Neural cell (in vitro differentiated cells): ENCODE measurements around the gene ZNF324. TPM values are rescaled to one million over a fixed set of nuclear protein-coding genes. Genes with fewer than 3 reads are reported as not detected.

Experiments
- H2AFZ ChIP-seq: fragments of 200-600, 300-800 bp; sonication (generic), shearing (Covaris generic); 2 replicates; pipeline ENCODE4 v1.6.0; 2014; ENCODE audit warnings: low read depth, mild to moderate bottlenecking, antibody characterized with exemption, low read length, moderate library complexity
- H3F3A ChIP-seq: fragments of 200-600 bp; shearing (Covaris generic); 2 replicates; pipeline ENCODE4 v1.6.1; 2016; ENCODE audit warnings: mild to moderate bottlenecking, moderate library complexity, mixed read lengths, antibody characterized with exemption, low read length; ENCODE audit not compliant: insufficient read depth, poor library complexity, severe bottlenecking
- H3K27ac ChIP-seq: fragments of 200-600, 300-800 bp; sonication (generic), shearing (Covaris generic); 2 replicates; pipeline ENCODE4 v1.5.1; 2014; ENCODE audit warnings: mild to moderate bottlenecking, low read length, moderate library complexity
- H3K27me3 ChIP-seq: fragments of 300-800, 200-600 bp; sonication (generic), shearing (Covaris generic); 2 replicates; pipeline ENCODE4 v1.6.0; 2014; ENCODE audit warnings: mild to moderate bottlenecking, low read depth, low read length, moderate library complexity; ENCODE audit not compliant: insufficient read depth
- H3K36me3 ChIP-seq: fragments of 300-800, 200-600 bp; sonication (generic), shearing (Covaris generic); 2 replicates; pipeline ENCODE4 v1.5.1; 2014; ENCODE audit warnings: mild to moderate bottlenecking, antibody characterized with exemption, low read length, moderate library complexity; ENCODE audit not compliant: insufficient read depth
- H3K4me2 ChIP-seq: fragments of 300-800, 200-600 bp; sonication (generic), shearing (Covaris generic); 2 replicates; pipeline ENCODE4 v1.6.0; 2014; ENCODE audit warnings: mild to moderate bottlenecking, low read length
- H3K4me3 ChIP-seq: fragments of 300-800, 200-600 bp; sonication (generic), shearing (Covaris generic); 2 replicates; pipeline ENCODE4 v1.5.1; 2014; ENCODE audit warnings: mild to moderate bottlenecking, low read length, moderate library complexity
- H3K79me2 ChIP-seq: fragments of 200-600 bp; shearing (Covaris generic); replicated peaks from 2 replicates; pipeline ENCODE4 v1.6.0; 2014; ENCODE audit warnings: mild to moderate bottlenecking, low read length, moderate library complexity; ENCODE audit not compliant: insufficient read depth
- H3K9ac ChIP-seq: fragments of 300-800, 200-600 bp; sonication (generic), shearing (Covaris generic); 2 replicates; pipeline ENCODE4 v1.6.1; 2016; ENCODE audit warnings: mild to moderate bottlenecking, low read length, mixed read lengths
- H3K9me2 ChIP-seq: fragments of 200-600 bp; shearing (Covaris generic); 2 replicates; pipeline ENCODE4 v1.6.1; 2016; ENCODE audit warnings: mild to moderate bottlenecking, low read length, mixed read lengths; ENCODE audit not compliant: insufficient read depth
- H3K9me3 ChIP-seq: fragments of 200-600, 300-800 bp; sonication (generic), shearing (Covaris generic); 2 replicates; pipeline ENCODE4 v1.6.1; 2016; ENCODE audit warnings: mild to moderate bottlenecking, mixed run types, low read length, moderate library complexity, mixed read lengths
- H4K20me1 ChIP-seq: fragments of 200-600 bp; shearing (Covaris generic); 2 replicates; pipeline ENCODE4 v1.6.1; 2016; ENCODE audit warnings: mild to moderate bottlenecking, mixed run types; ENCODE audit not compliant: insufficient read depth
- EP300 ChIP-seq: fragments of 450-650 bp; conservative IDR thresholded peaks from 2 replicates; pipeline ENCODE4 v1.6.1; 2014; ENCODE audit warnings: antibody characterized with exemption, mild to moderate bottlenecking, moderate library complexity; ENCODE audit not compliant: poor library complexity, severe bottlenecking
- EZH2 ChIP-seq: fragments of 200-600, 300-800 bp; shearing (Covaris generic), sonication (generic); IDR thresholded peaks from 2 replicates; pipeline ENCODE4 v1.6.1; 2014; ENCODE audit warnings: antibody characterized with exemption, low read length, borderline replicate concordance, mild to moderate bottlenecking; ENCODE audit not compliant: insufficient read depth, poor library complexity, severe bottlenecking
- MXI1 ChIP-seq: fragments of 450-650 bp; conservative IDR thresholded peaks from 2 replicates; pipeline ENCODE4 v1.6.1; 2014; ENCODE audit warnings: antibody characterized with exemption, mild to moderate bottlenecking; ENCODE audit not compliant: poor library complexity, severe bottlenecking
- POLR2AphosphoS5 ChIP-seq: IDR thresholded peaks from 2 replicates; pipeline ENCODE4 v1.6.1; 2012
- RAD21 ChIP-seq: fragments of 450-650 bp; conservative IDR thresholded peaks from 2 replicates; pipeline ENCODE4 v1.6.1; 2014; ENCODE audit warnings: antibody characterized with exemption, mild to moderate bottlenecking, moderate library complexity
- REST ChIP-seq: IDR thresholded peaks from 2 replicates; pipeline ENCODE4 v1.6.1; 2012; ENCODE audit warnings: borderline replicate concordance
- SMC3 ChIP-seq: fragments of 450-650 bp; conservative IDR thresholded peaks from 2 replicates; pipeline ENCODE4 v1.6.1; 2014; ENCODE audit warnings: antibody characterized with exemption, mild to moderate bottlenecking, moderate library complexity; ENCODE audit not compliant: poor library complexity
- TAF1 ChIP-seq: IDR thresholded peaks from 2 replicates; pipeline ENCODE4 v1.6.1; 2012; ENCODE audit warnings: low read depth
- polyA plus RNA-seq: library from polyadenylated mRNA; depleted of rRNA; stranded (reverse); fragments of >200 nt; gene quantifications from 2 replicates; pipeline ENCODE4 v1.2.3, GENCODE V29; 2014
- TF ChIP-seq, protein P1 (sequence below): fragments of 450-650 bp; IDR thresholded peaks from 2 replicates; pipeline ENCODE4 v1.5.1; 2014; ENCODE audit warnings: antibody characterized with exemption, mild to moderate bottlenecking, moderate library complexity; ENCODE audit not compliant: poor library complexity, severe bottlenecking

Gene ZNF324
- polyA plus RNA-seq, 1 donor from 2014 or later, result 12.5 TPM

DNA sequence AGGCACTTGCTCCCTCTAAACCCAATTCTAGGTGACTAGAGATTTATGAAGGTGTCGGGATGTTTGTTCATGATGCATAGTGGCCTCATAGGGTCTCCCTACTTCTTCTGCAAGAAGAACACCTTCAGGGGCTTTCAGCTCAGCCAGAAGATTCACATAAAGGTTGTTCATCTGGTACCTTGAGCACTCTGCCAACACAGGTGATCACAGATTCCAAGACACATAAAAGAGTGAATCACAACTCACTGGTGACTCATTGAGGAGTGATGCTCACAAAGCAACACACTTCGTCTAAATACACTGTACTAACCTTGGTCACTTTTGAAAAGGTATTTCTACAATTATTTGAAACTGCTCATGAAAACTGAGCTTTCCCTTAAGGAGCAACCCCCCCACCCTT lies 6.8 kb upstream of the ZNF324 start:
- Histone ChIP-seq H3K9ac (no peak overlapping the region), H3F3A (no peaks in the 10 kb centered on the region), H3K4me3 (no peak overlapping the region), H3K27ac (no peak overlapping the region), H3K36me3 (no peaks in the 10 kb centered on the region), H4K20me1 (no peaks in the 10 kb centered on the region), H3K9me3 (no peaks in the 10 kb centered on the region), H3K9me2 (no peaks in the 10 kb centered on the region), H3K27me3 (no peaks in the 10 kb centered on the region), H2AFZ (no peak overlapping the region), H3K4me2 (no peak overlapping the region), H3K79me2 (no peaks in the 10 kb centered on the region)
- TF ChIP-seq TAF1 (no peak), REST (no peak), SMC3 (no peak), EZH2 (no peak), EP300 (no peak), MXI1 (no peak), POLR2AphosphoS5 (no peak), RAD21 (no peak)
- TF ChIP-seq, protein P1, sequence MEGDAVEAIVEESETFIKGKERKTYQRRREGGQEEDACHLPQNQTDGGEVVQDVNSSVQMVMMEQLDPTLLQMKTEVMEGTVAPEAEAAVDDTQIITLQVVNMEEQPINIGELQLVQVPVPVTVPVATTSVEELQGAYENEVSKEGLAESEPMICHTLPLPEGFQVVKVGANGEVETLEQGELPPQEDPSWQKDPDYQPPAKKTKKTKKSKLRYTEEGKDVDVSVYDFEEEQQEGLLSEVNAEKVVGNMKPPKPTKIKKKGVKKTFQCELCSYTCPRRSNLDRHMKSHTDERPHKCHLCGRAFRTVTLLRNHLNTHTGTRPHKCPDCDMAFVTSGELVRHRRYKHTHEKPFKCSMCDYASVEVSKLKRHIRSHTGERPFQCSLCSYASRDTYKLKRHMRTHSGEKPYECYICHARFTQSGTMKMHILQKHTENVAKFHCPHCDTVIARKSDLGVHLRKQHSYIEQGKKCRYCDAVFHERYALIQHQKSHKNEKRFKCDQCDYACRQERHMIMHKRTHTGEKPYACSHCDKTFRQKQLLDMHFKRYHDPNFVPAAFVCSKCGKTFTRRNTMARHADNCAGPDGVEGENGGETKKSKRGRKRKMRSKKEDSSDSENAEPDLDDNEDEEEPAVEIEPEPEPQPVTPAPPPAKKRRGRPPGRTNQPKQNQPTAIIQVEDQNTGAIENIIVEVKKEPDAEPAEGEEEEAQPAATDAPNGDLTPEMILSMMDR, result no peak

GRCh38 chr19:58466089-58466759 lies 656 bp upstream of the ZNF324 start:
- peak overlapping the region; percentile 76 for H3K9ac ChIP-seq
- no peaks in the 10 kb centered on the region for H3K9me2 ChIP-seq
- peak overlapping the region; percentile 3 for H3K4me2 ChIP-seq
- no peaks in the 10 kb centered on the region for H4K20me1 ChIP-seq
- H3K9me3 ChIP-seq, result no peaks in the 10 kb centered on the region
- H3K27me3 ChIP-seq, result no peaks in the 10 kb centered on the region
- peak overlapping the region; percentile 97 for H3K4me3 ChIP-seq
- no peaks in the 10 kb centered on the region for H3K36me3 ChIP-seq
- H3K27ac ChIP-seq, result peak overlapping the region; percentile 27
- TF ChIP-seq EP300 (no peak), REST (no peak), SMC3 (no peak), RAD21 (no peak), MXI1 (no peak), POLR2AphosphoS5 (no peak), TAF1 (no peak), EZH2 (no peak)
- TF ChIP-seq, protein P1, result no peak
- no peaks in the 10 kb centered on the region for H3F3A ChIP-seq
- H3K79me2 ChIP-seq, result peaks cover 10% of the 10 kb centered on the region
- H2AFZ ChIP-seq, result peak overlapping the region; percentile 82
